Measurements from ENCODE around the gene TNFRSF1B.
A peak's percentile ranks its signal among the peaks of the same experiment; 100 is the strongest.

Gene TNFRSF1B

GRCh38 chr1:12178511-12178910 lies 11.7 kb downstream of the TNFRSF1B start:
- H3K4me1 ChIP-seq (ENCODE audit: control insufficient read depth, low read length): peaks cover 32% of the 10 kb centered on the region
- H3F3A ChIP-seq (ENCODE audit: control insufficient read depth, insufficient read depth): no peaks in the 10 kb centered on the region
- H3K4me3 ChIP-seq (ENCODE audit: low read length): no peak overlapping the region
- TF ChIP-seq CTCF (IDR thresholded peaks at IDR 0.05; ENCODE audit: low read depth, low read length, poor library complexity, severe bottlenecking) (no peak), EZH2phosphoT487 (IDR thresholded peaks at IDR 0.05; ENCODE audit: borderline replicate concordance, low read length) (no peak)
- no peaks in the 10 kb centered on the region for H3K36me3 ChIP-seq (ENCODE audit: control insufficient read depth, low read length)
- H3K27me3 ChIP-seq (ENCODE audit: control insufficient read depth, low read length): peaks cover 72% of the 10 kb centered on the region
- no peaks in the 10 kb centered on the region for H3K79me2 ChIP-seq (ENCODE audit: control insufficient read depth, low read length)
- H3K9me2 ChIP-seq (replicated peaks; ENCODE audit: control insufficient read depth, low read length): no peaks in the 10 kb centered on the region
- H3K4me2 ChIP-seq (ENCODE audit: low read length): peak overlapping the region; percentile 68; the same call in 1 of the 2 replicates
- no peak overlapping the region for H3K27ac ChIP-seq (ENCODE audit: low read depth, low read length)
- H3K9me3 ChIP-seq (ENCODE audit: control insufficient read depth, insufficient read depth, low read length): no peaks in the 10 kb centered on the region
- H4K20me1 ChIP-seq (ENCODE audit: control insufficient read depth, insufficient read depth, low read depth, low read length): 0 out of 2 replicates have a peak, but pooled peaks cover under 1% of the 10 kb centered on the region

- Histone ChIP-seq H3K9me2 (replicated peaks; ENCODE audit: control insufficient read depth, low read length) (no peaks in the 10 kb centered on the region), H3K27ac (ENCODE audit: low read depth, low read length) (no peak overlapping the region), H4K20me1 (ENCODE audit: control insufficient read depth, insufficient read depth, low read depth, low read length) (no peaks in the 10 kb centered on the region), H3K4me2 (ENCODE audit: low read length) (peak overlapping the region; percentile 68), H3K79me2 (ENCODE audit: control insufficient read depth, low read length) (no peaks in the 10 kb centered on the region), H3K4me1 (ENCODE audit: control insufficient read depth, low read length) (peaks cover 27% of the 10 kb centered on the region), H3F3A (ENCODE audit: control insufficient read depth, insufficient read depth) (no peaks in the 10 kb centered on the region), H3K9me3 (ENCODE audit: control insufficient read depth, insufficient read depth, low read length) (no peaks in the 10 kb centered on the region), H3K27me3 (ENCODE audit: control insufficient read depth, low read length) (peaks cover 71% of the 10 kb centered on the region), H3K4me3 (ENCODE audit: low read length) (peak overlapping the region; percentile 32), H3K36me3 (ENCODE audit: control insufficient read depth, low read length) (no peaks in the 10 kb centered on the region)
- TF ChIP-seq EZH2phosphoT487 (IDR thresholded peaks at IDR 0.05; ENCODE audit: borderline replicate concordance, low read length) (no peak), CTCF (IDR thresholded peaks at IDR 0.05; ENCODE audit: low read depth, low read length, poor library complexity, severe bottlenecking) (no peak)
These were observed 12.3 kb downstream of the TNFRSF1B start for GRCh38 chr1:12179111-12179519.

- Histone ChIP-seq H3K79me2 (ENCODE audit: control insufficient read depth, low read length) (no peaks in the 10 kb centered on the region), H3K4me1 (ENCODE audit: control insufficient read depth, low read length) (peaks cover 27% of the 10 kb centered on the region), H4K20me1 (ENCODE audit: control insufficient read depth, insufficient read depth, low read depth, low read length) (no peaks in the 10 kb centered on the region), H3K27ac (ENCODE audit: low read depth, low read length) (no peak overlapping the region), H3K4me2 (ENCODE audit: low read length) (peak overlapping the region; percentile 68), H3K4me3 (ENCODE audit: low read length) (peak overlapping the region; percentile 32), H3K9me2 (replicated peaks; ENCODE audit: control insufficient read depth, low read length) (no peaks in the 10 kb centered on the region), H3F3A (ENCODE audit: control insufficient read depth, insufficient read depth) (no peaks in the 10 kb centered on the region), H3K36me3 (ENCODE audit: control insufficient read depth, low read length) (no peaks in the 10 kb centered on the region), H3K9me3 (ENCODE audit: control insufficient read depth, insufficient read depth, low read length) (no peaks in the 10 kb centered on the region), H3K27me3 (ENCODE audit: control insufficient read depth, low read length) (peaks cover 69% of the 10 kb centered on the region)
- TF ChIP-seq CTCF (IDR thresholded peaks at IDR 0.05; ENCODE audit: low read depth, low read length, poor library complexity, severe bottlenecking) (no peak), EZH2phosphoT487 (IDR thresholded peaks at IDR 0.05; ENCODE audit: borderline replicate concordance, low read length) (no peak)
These were observed 12.9 kb downstream of the TNFRSF1B start for GRCh38 chr1:12179676-12180075.

Measured in DOHH2 (cell line).